HG03103 (cell line): ENCODE measurements around the gene ARPIN.
"Not testable (repeated sequence)": the region's sequence is repeated elsewhere in the genome, so short reads cannot be mapped to it uniquely, and the experiment has no call there.

ENCODE experiments used
- ATAC-seq: cut with Tn5 transposase; IDR thresholded peaks from one replicate; pipeline ENCODE4 v1.9.1; 2021; ENCODE audit warnings: low read depth; ENCODE audit not compliant: unreplicated experiment

The ARPIN gene

GRCh38 chr15:89910891-89911626 lies 1.7 kb downstream of the ARPIN start:
- no peak for ATAC-seq

DNA sequence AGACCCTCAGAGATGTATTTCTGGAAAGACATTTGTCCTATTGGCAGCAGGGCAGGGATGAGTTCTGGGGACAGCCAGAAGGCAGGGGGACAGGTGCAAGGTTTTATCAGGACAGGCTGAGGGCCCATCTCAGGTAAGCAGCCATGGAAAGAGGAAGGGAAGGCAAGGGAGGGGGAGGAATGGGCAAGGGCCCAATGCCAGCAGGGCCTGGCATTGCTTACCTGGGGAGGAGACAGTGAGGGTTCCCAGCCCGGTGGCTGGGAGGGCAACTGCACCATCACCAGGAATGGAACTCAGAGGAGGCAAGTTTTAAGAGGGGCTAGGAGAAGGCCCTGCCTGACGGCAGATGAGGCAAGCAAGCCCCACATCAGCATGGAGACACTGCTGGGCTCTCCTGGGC lies 3.1 kb downstream of the ARPIN start:
- ATAC-seq = no peak

- ATAC-seq = no peak
Measured at GRCh38 chr15:89908226-89908625, 4.5 kb downstream of the ARPIN start.

- ATAC-seq = no peak
Measured at GRCh38 chr15:89907289-89907688, 5.5 kb downstream of the ARPIN start.

DNA sequence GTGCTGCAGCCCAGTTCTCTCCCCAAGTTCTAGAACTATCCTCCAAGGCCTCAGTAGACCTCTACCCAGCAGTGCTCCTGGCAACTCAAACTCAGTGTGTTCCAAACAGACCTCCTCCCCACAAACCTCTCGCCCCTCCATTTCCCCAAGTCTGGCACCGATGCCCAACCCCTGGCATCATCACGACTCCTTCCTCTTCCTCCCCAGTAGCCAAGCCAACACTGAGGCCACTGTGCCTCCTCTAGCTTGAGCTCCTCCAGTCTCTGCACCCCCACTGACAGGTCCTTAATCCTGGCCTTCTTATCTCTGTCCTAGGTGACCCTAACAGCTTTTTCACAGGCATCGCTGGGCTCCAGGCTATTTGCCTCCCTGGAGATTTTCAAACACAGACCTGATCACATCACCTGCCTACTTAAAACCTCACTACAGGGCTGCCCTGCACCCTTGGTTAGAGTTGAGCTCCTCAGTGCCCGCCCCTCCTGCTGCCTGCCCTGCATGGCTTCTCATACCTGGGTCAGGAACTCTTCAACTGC lies 6.8 kb downstream of the ARPIN start:
- no peak for ATAC-seq

GRCh38 chr15:89904519-89904918 lies 8.2 kb downstream of the ARPIN start:
- no peak for ATAC-seq

DNA sequence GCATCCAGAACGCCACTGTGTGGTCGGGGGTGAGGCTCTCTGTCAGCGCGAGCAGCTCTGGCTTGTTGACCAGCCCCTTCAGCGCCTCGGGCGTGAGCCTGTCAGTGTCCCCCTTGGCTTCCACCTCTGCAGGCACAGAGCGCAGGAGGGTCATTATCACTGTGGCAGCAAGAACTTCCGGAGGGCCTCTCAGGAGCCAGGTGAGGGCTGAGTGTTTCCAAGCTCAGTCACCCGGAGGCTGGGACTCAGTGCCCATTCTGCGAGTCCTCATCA lies 9.0 kb downstream of the ARPIN start:
- no peak for ATAC-seq

DNA sequence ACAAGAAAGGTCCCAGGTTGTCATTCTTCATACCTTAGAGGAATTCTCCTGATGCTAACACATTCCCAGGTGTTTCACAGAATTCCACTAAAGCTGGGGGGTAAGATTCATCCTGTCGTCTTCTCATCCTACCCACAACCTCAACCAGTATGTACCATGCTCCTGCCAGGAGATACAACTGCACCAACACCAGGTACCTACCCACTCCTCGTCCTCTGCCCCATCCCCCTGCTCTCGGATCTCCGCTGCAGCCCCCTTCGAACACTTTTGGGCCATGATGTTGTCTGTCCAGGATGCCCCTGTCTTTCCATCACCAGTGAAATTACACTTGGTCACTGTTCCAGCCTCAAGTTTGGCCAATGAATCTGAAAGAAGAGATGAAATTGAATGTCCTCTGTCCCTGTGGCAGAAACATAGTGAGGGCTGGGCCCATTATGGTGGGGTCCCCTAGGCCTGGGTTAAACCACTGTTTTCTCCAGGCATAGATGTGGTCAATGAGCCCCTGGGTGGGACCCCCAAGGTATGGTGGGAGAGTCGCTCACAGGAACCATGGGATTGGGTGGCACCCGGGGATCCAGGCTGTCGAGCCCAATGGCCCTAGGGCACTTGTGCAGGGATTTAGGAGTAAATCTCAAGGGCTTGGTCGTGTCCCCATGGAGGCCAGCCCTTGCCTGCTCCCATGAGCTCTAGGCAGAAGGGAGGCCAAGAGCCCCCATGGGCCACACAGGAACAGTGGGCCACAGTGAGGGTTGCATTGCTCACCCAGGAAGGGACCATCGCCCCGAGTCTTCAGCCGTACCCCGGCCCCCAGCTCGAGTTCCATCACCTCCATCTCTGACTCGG lies 9.5 kb downstream of the ARPIN start:
- no peak for ATAC-seq

DNA sequence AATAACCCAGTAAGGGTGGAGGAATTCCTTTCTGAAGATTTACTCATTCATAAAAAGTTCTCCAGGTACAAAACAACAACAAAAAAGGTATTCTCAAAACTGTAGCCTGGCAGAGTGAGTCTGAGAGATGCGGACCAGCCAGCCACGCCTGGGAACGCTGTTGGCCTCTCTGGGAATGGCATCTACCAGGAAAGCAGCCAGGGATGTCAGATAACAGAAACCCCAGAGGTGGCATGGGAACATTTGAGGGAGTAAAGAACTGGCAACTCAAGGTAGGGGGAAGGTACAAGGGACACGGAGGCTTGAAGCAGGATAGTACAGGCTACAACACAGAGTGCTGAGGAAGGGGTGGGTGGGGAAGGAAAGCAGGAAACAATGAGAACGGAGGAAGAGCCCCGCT lies 11.9 kb downstream of the ARPIN start:
- no peak for ATAC-seq

DNA sequence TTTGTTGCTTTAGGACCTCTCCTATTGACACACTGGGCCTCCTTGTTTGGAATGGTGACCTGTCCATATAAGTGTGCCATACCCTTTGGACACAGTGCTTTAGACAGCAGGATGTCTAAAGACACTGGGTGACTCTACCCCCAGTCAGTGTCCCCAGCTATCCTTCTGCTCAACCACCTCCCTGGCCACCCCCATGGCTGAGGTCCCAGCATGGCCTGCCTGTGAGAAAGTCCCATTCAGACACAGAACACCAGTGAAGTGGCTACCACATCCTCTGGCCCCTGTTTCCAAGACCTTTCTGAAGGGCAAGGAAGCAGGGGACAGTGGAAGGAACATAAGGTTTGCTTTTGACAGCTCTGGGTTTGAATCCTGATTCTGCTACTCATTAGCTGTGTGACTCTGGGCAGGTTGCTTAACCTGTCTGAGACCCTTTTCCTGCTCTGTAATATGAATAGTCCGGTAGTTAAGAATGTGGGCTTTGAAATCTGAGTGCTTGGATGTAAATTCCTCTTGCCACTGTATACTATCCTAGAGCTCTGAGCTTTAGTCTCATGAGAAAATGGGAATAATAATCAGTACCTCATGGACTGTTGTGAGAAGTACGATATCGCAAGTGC lies 12.7 kb downstream of the ARPIN start:
- no peak for ATAC-seq

DNA sequence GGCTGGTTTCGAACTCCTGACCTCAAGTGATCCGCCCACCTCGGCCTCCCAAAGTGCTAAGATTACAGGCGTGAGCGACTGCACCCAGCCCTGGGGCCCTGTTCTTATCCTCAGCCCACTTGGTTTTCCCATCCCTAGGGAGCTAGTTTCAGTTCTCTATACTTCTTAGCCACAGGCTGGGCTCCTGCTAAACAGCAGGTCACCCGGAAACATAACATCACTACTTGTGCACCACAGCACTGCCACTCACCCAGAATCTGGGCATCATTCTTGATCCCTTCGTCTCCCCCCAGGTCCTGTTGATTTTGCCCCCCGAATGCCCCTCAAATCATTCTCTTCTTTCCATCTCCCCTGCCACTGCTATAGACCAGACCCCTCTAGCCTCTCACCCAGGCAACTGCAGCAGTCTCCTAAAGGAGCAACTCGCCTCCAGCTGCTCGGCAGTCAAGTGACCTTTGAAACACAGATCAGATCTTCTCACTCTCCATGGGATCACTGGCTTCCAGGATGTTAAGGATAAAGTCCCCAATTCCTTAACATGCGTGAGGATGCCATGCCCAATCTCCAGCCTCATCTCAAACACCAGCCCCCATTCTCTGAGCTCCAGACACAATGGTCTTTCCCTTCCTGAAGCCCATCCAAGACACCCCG lies 13.3 kb downstream of the ARPIN start:
- ATAC-seq = no peak

GRCh38 chr15:89898614-89899294 lies 14.0 kb downstream of the ARPIN start:
- peak; percentile 47 for ATAC-seq

DNA sequence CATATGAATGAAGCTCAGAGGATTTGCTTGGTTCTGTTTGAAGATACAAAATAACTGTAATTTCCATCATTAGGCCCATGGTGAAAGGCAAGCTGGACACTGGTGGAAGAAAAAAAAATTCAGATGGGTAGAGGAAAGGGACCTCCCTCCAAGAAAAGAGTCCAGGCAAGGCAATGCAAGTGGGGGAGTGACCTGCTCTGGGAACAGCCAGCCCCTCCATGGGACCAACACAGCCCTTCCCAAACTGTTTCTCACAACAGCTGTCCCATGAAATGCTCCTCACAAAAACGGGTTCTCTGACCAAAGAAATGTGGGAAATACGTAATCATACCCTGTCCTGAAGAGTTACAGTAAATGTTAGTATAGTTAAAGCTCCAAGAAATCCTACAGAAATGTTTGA lies 14.6 kb downstream of the ARPIN start:
- no peak for ATAC-seq

DNA sequence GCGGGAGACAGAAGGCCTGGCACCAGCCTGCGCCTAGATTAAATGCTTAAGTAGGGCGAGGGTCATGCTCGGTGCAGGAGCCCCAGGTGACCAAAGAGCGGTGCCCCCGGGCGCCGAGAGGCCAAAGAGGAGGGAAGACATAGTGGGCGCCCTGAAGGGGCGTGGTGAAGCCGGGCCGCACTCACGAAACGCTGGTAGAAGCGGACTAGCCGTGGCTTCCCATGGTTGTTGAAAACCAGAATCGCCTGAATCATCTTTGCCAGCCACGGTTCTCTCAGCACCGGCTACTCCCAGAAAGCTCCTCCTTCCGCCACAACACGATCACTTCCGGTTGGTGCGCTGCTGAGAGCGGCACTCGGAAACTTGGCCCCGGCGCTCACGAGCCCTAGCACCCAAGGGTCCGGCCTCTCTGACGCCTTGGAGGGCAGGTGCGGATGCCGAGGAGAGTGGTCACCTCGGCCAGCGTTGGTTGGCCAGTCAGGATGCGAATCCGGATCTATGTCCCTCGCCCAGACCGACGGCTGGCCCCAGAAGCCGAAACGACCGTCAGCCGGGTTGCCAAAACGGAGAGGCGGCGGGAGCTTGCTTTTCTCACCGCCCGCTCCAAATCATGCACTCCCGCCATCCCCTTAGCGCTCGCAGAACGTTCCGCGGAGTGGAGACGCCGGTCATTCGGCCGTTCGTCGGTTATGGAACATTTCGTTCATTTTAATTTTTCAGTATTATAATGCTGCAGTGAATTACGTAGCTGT lies 18.9 kb downstream of the ARPIN start, which contains the start of gene AP3S2:
TSS of gene AP3S2 (minus strand) at position 299 of the 752 bp plus-strand sequence. CDS start at position 254, 45 bp downstream.
- peak; percentile 84 for ATAC-seq

DNA sequence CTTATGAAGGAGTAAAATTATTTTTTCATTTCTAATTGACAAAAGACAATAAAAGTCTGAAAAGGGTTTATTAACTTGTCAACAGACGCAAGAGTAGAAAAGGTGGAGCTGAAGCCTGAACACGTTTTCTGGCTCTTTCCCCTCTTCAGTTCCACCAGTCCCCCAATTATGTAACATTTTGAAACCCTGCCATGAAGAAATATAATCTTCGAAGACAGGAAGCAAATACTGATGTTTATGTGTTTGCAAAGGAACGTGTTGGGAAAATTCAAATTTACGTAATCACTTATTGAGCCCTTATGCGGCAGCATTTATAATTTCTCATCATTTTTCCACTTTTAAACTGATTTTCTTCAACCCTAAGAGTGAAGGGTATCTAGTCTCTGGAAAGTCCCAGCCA lies 19.7 kb downstream of the ARPIN start:
- no peak for ATAC-seq

DNA sequence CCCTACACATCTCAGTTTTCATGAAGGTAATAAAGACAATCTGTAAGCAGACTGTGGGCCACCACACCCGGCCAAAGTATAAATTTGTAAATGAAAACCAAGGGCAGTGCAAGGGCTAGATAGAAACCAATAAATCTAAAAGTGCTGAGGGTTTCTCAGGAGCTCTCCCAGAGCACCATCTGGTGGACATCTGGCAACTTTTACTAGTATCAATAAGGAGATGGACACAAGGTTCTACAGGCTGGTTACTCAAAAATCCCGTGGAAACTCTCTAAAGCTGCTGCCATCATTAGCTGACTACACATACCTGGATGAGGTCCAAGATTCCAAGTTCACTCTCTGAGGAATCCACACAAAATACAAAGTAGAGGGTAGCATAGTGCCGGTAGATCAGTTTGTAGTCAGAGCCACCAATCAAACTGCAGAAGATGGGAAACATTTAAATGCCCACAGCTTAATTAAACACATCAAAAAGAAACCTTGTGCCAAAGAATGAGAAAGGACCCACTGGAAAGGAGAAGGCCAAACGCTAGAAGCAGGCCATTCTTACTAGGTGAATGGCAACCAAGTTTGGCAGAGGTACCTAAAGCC lies 24.4 kb downstream of the ARPIN start:
- no peak for ATAC-seq

DNA sequence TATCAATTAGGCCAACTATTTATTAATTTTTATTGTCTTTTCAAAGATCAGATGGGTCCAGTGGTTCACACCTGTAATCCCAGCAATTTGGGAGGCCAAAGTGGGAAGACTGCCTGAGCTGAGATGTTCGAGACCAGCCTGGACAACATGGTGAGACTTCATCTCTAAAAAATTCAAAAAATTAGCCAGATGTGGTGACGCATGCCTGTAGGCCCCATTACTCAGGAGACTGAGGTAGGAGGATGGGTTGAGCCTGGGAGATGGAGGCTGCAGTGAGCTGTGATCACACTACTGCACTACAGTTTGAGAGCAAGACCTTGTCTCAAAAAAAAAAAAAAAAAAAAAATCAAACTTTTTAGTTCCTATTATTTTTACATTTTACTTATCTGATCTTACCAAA lies 27.1 kb downstream of the ARPIN start:
- ATAC-seq = no peak

DNA sequence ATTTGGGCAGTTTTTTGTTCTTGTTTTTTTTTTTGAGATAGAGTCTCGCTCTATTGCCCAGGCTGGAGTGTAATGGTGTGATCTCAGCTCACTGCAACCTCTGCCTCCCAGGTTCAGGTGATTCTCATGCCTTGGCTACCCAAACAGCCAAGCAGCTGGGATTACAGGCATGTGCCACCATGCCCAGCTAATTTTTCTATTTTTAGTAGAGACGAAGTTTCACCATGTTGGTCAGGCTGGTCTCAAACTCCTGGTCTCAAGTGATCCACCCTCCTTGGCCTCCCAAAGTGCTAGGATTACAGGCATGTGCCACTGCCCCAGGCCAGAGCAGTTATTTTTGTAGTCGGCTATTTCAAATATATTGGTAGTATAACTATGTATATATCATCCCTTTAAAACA lies 27.6 kb downstream of the ARPIN start:
- not testable (repeated sequence) for ATAC-seq

GRCh38 chr15:89883518-89883917 lies 29.2 kb downstream of the ARPIN start:
- ATAC-seq = no peak
